ENCODE results near the gene SATB2. TPM values are rescaled to one million over a fixed set of nuclear protein-coding genes. Genes with fewer than 3 reads are reported as not detected.

The SATB2 gene
- total RNA-seq, 1 donor from 2014 or later, result 19.1 TPM

GRCh38 chr2:199342334-199342733, 115.4 kb downstream of the SATB2 start:
- DNase-seq (ENCODE audit: extremely low spot score, unreplicated experiment), result no peak
- Mint-ChIP-seq H3K4me3 (no peak overlapping the region), H3K4me1 (ENCODE audit: unreplicated experiment) (peaks cover 4% of the 10 kb centered on the region), H3K36me3 (peaks cover 3% of the 10 kb centered on the region), H3K27me3 (no peaks in the 10 kb centered on the region), H3K9me3 (no peaks in the 10 kb centered on the region), H3K27ac (no peak overlapping the region)
- TF ChIP-seq CTCF (conservative IDR thresholded peaks at IDR 0.05), result no peak

- peaks cover 4% of the 10 kb centered on the region for H3K4me1 Mint-ChIP-seq (ENCODE audit: unreplicated experiment)
- no peaks in the 10 kb centered on the region for H3K36me3 Mint-ChIP-seq
- DNase-seq (ENCODE audit: extremely low spot score, unreplicated experiment), result no peak
- no peak overlapping the region for H3K27ac Mint-ChIP-seq
- no peak overlapping the region for H3K4me3 Mint-ChIP-seq
- H3K9me3 Mint-ChIP-seq, result no peaks in the 10 kb centered on the region
- H3K27me3 Mint-ChIP-seq, result no peaks in the 10 kb centered on the region
- no peak for TF ChIP-seq CTCF (conservative IDR thresholded peaks at IDR 0.05)
These were observed 116.6 kb downstream of the SATB2 start for GRCh38 chr2:199341123-199341522.

GRCh38 chr2:199339891-199340605, 117.7 kb downstream of the SATB2 start:
- TF ChIP-seq CTCF (conservative IDR thresholded peaks at IDR 0.05), result no peak
- H3K9me3 Mint-ChIP-seq, result no peaks in the 10 kb centered on the region
- no peaks in the 10 kb centered on the region for H3K27me3 Mint-ChIP-seq
- H3K27ac Mint-ChIP-seq, result no peak overlapping the region
- no peak overlapping the region for H3K4me3 Mint-ChIP-seq
- no peaks in the 10 kb centered on the region for H3K36me3 Mint-ChIP-seq
- H3K4me1 Mint-ChIP-seq (ENCODE audit: unreplicated experiment), result peaks cover 4% of the 10 kb centered on the region
- no peak for DNase-seq (ENCODE audit: extremely low spot score, unreplicated experiment)

GRCh38 chr2:199336546-199336945, 121.2 kb downstream of the SATB2 start:
- H3K27me3 Mint-ChIP-seq, result no peaks in the 10 kb centered on the region
- no peaks in the 10 kb centered on the region for H3K9me3 Mint-ChIP-seq
- H3K27ac Mint-ChIP-seq, result no peak overlapping the region
- no peaks in the 10 kb centered on the region for H3K4me1 Mint-ChIP-seq (ENCODE audit: unreplicated experiment)
- no peak for TF ChIP-seq CTCF (conservative IDR thresholded peaks at IDR 0.05)
- H3K4me3 Mint-ChIP-seq, result no peak overlapping the region
- no peaks in the 10 kb centered on the region for H3K36me3 Mint-ChIP-seq
- no peak for DNase-seq (ENCODE audit: extremely low spot score, unreplicated experiment)

- Mint-ChIP-seq H3K27ac (no peak overlapping the region), H3K27me3 (no peaks in the 10 kb centered on the region), H3K4me1 (ENCODE audit: unreplicated experiment) (no peaks in the 10 kb centered on the region), H3K36me3 (no peaks in the 10 kb centered on the region), H3K4me3 (no peak overlapping the region), H3K9me3 (no peaks in the 10 kb centered on the region)
- no peak for TF ChIP-seq CTCF (conservative IDR thresholded peaks at IDR 0.05)
- no peak for DNase-seq (ENCODE audit: extremely low spot score, unreplicated experiment)
These were observed 122.2 kb downstream of the SATB2 start for GRCh38 chr2:199335502-199335901.

Data from type B pancreatic cell (in vitro differentiated cells).